ENCODE results near the gene BCKDK. TPM values are rescaled to one million over a fixed set of nuclear protein-coding genes. Genes with fewer than 3 reads are reported as not detected.

BCKDK gene
- polyA plus RNA-seq (ENCODE audit: insufficient read length in 10 of 10) = 10 to 100 TPM; 19.7 to 29.9 (median 25.3) TPM
- long read RNA-seq, donor 1, transcript BCKDK-201 (12 exons, 2,128 nt) = major isoform, 8 of 10 reads
- long read RNA-seq, donor 1, partial matches to known transcripts = 0 of 10 reads
- long read RNA-seq, donor 1, other reads (novel, unspliced or antisense) = 0 of 10 reads
- long read RNA-seq, donor 2, partial matches to known transcripts = 0 of 2 reads
- long read RNA-seq, donor 2, other reads (novel, unspliced or antisense) = 0 of 2 reads
- long read RNA-seq, donor 3 = 0 reads
- long read RNA-seq, donor 4, transcript BCKDK-201 (12 exons, 2,128 nt) = major isoform, 6 of 7 reads
- long read RNA-seq, donor 4, partial matches to known transcripts = 0 of 7 reads
- long read RNA-seq, donor 4, other reads (novel, unspliced or antisense) = 0 of 7 reads
- long read RNA-seq, donor 5, transcript BCKDK-201 (12 exons, 2,128 nt) = major isoform, 8 of 11 reads
- long read RNA-seq, donor 5, partial matches to known transcripts = 0 of 11 reads
- long read RNA-seq, donor 5, other reads (novel, unspliced or antisense) = 0 of 11 reads
- long read RNA-seq, donor 6, transcript BCKDK-201 (12 exons, 2,128 nt) = major isoform, 9 of 12 reads
- long read RNA-seq, donor 6, partial matches to known transcripts = 0 of 12 reads
- long read RNA-seq, donor 6, other reads (novel, unspliced or antisense) = 0 of 12 reads
- long read RNA-seq, donor 7, partial matches to known transcripts = 0 of 4 reads
- long read RNA-seq, donor 7, other reads (novel, unspliced or antisense) = 0 of 4 reads
- long read RNA-seq, donor 8, transcript BCKDK-201 (12 exons, 2,128 nt) = major isoform, 5 of 6 reads
- long read RNA-seq, donor 8, partial matches to known transcripts = 0 of 6 reads
- long read RNA-seq, donor 8, other reads (novel, unspliced or antisense) = 0 of 6 reads
- long read RNA-seq, donor 9, partial matches to known transcripts = 0 of 1 reads
- long read RNA-seq, donor 9, other reads (novel, unspliced or antisense) = 0 of 1 reads

DNA sequence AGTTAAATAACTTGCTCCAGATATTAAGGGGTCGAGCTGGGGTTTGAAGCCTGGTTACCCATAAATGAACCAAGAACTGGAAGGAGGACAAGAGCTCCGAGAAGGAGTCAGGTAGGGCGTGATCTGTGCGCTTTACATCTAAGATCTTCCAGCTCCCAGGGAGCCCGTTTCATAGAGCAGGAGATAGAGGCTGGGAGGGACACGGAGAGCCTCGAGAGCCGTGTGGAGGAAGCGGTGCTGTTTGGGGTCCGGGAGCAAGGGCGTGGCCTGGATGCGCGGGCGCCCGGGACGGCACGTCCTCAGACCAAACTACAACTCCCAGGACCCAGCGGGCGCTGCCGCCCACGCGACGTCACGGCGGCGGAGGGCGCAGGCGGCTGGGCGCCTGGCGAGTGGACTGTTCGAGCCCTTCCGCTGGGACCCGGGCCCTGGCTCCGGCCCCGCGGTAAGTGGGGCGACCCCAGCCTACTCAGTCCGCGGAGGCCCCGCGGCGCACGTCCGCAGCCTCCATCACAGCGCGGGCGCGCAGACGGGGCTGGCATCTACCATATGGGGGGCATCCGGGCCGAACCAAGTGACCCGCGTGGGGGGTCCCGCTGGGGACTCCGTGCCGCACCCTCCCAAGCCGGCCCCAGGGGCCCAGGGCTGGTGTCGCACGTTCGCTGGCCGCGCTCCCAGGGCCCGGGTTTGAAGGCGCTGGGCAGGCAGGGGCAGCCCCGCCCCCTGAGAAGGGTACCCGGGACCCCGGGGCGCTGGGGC lies at the start of gene BCKDK:
Gene BCKDK, plus strand, starts transcription at position 352 of the 759 bp plus-strand sequence. CDS start 838 bp downstream, outside the sequence.
- peak; percentile 58 to 91 (median 82) for DNase-seq

GRCh38 chr16:31061126-31061812 lies 46.9 kb upstream of the BCKDK start:
- no peak for DNase-seq

- no peak for DNase-seq
These were observed 46.3 kb upstream of the BCKDK start for GRCh38 chr16:31061813-31062440.

GRCh38 chr16:31063495-31063842 lies 44.7 kb upstream of the BCKDK start:
- DNase-seq = no peak

- DNase-seq = no peak
These were observed 44.2 kb upstream of the BCKDK start for GRCh38 chr16:31063843-31064611.

DNA sequence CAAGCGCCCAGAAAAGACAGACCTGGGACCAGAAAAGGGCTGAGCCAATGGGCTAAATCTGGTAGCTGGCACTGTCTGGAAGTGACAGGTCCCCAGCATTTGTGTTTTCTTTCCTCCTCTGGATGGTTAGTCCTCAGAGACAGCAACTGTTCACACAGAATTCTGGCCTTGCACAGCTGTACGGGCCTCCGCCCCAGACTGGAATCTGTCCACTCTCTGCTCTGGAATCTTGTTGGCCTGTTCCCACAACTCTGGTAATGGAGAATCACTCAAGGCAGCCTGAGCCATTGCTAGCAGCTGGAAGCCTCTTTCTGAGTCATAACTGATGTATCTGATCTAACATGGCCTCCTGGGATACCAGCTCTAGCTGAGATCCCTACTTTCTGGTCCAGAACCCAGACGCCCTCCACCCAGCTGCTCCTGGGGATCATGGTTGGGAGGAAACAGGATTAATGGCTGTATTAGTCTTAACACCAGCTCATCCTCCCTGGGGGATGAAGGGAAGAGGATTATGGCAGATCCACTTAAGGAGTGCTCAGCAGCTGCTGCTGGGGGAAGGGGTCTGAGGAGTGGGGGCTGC lies 43.2 kb upstream of the BCKDK start:
- DNase-seq = peak; percentile 93 to 97 (median 94)

DNA sequence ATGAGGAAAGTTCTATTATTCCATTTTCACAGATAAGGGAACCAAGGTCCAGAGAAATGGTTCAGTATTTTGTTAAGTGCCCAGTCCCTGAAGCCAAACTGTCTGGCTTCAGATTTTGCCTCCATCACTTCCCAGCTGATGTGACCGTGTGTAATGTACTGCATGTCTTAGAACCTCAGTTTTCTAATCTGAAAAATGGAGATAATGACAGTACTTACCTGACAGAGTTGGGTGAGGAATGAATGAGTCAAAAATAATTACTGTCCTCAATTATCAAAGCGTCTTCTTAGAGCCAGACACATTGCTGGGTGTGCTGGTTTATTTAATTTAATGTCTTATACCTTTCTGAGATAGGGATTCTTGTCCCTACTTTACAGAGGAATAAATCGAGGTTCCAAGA lies 40.8 kb upstream of the BCKDK start:
- no peak for DNase-seq

DNA sequence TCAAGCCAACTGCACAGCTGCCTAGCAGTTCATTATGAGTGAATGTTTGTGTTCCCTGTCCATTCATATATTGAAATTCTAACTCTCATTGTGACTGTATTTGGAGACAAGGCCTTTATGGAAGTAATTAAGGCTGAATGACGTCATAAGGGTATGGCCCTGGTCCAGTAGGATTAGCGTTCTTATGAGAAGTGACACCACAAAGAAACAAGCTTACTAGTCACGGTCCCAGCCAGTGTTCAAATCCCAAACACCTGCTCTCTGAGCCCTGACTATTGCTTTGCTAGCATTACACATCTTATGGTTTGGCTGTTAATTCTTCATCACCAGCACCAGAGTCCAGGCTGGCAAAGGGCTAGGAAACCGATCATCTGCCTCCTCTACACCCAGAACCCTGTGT lies 36.3 kb upstream of the BCKDK start:
- DNase-seq = peak; percentile 68 to 84 (median 83)

DNA sequence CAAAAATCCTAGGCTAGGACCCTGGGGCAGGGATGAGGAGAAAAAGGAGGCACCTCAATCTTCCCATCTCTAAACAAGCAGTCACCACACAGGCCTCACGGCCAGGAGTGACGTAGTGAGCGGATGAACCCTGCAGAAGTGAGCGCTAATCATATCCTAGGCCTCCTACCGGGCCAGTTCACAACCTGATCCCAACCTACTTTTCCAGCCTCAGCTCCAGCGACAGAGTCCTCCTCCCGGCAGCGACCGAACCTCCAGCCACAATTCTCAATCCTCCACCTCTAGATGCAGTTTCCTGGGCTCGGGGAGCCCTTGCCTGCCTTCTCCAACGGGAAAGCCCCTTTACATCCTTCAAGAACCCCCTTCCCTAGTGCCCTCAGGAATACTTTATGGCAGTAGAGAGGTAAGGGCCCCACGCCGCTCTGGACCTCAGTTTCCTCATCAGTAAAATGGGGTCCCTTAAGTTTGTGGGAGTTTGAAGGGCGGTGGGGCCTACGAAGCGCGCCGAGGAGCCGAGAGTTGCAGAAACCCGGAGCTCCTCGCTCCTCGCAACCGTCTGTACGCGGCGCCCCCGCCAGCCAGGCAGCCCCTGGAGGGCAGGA lies 35.5 kb upstream of the BCKDK start:
- DNase-seq = peak in 2 of 3 donors; percentile 35 to 61

- peak; percentile 93 to 99 (median 95) for DNase-seq
These were observed 34.8 kb upstream of the BCKDK start for GRCh38 chr16:31073142-31073969.

DNA sequence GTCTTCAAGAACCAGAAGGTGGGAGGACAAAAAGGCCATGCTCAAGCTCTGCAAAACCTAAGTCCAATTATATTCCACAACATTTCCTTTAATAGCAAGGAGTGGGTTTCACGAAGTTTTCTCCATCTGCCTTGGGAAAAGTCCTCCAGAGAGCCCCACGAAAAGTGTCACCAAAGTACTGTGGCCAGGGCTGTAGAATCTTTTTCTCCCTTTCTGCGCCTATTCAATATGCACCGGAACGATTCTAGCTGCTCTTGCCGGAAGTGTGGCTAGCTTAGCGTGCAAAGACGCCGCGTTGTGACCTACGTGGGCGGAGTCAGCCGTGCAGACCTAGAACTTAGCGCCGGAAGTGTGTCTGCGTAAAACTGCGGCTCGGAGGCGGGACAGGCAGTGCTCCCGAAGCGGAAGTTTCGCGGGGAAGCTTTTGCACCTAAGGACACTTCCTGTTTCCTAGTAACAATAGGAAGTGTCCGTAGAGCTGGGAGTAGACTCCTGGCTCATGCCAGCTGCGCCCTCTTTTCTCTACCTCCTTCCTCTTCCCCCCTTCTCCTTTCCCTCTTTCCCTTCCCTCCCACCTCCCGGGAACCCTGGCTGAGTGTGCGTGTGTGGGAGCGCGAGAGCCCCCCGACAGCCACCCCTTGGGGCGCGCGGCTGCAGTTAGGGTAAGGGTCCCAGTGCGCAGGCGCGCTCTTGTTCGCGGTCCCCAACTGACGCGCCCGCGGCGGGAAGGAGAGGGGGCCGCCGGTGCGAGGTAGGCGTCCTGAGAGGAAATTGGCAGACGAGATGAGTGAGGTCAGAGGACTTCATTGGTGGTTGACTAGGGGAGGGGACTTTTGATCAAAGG lies 34.0 kb upstream of the BCKDK start, which contains the start of the genes ZNF646 and ZNF668:
Gene ZNF646, plus strand, starts transcription at position 453 of the 844 bp plus-strand sequence. CDS start 1,903 bp downstream, outside the sequence.
Gene ZNF668, minus strand, starts transcription at position 271 of the 844 bp plus-strand sequence. CDS start 9,781 bp downstream, outside the sequence.
- DNase-seq = peak; percentile 99

- no peak for DNase-seq
These were observed 33.4 kb upstream of the BCKDK start for GRCh38 chr16:31074814-31075183.

- DNase-seq = no peak
These were observed 31.9 kb upstream of the BCKDK start for GRCh38 chr16:31076319-31076718.

- DNase-seq = no peak
These were observed 31.2 kb upstream of the BCKDK start for GRCh38 chr16:31077024-31077423.

- DNase-seq = no peak
These were observed 30.4 kb upstream of the BCKDK start for GRCh38 chr16:31077592-31078396.

Measured in muscle of back (tissue), 13 donors.